Caco-2 (cell line): ENCODE results near the gene WDR26. TPM values are rescaled to one million over a fixed set of nuclear protein-coding genes. Genes with fewer than 3 reads are reported as not detected.

Experiments
- BruUV-seq: library from RNA; stranded (reverse); fragments of 400-500 nt; replicated peaks from 2 replicates; lab custom pipeline; 2021; lab: Mats Ljungman, UMichigan
- CTCF ChIA-PET: fragments of 300-600 bp; sonication (Branson Sonifier 250); formaldehyde crosslinking; loops from one replicate; lab custom pipeline; 2022; ENCODE audit warnings: antibody characterized with exemption; lab: Charles Lee
- POLR2A ChIA-PET: fragments of 300-600 bp; sonication (Branson Sonifier 250); formaldehyde crosslinking; loops from one replicate; lab custom pipeline; 2022; ENCODE audit warnings: antibody characterized with exemption; lab: Charles Lee
- DNase-seq, 2 experiments: peaks; one replicate each; pipeline versions ENCODE4 v3.0.0 to v3.0.0-alpha.2; 2020 to 2022
- H3K27me3 ChIP-seq: replicated peaks from 2 replicates; pipeline ENCODE4 v1.6.0; 2011; ENCODE audit warnings: low read length; ENCODE audit not compliant: control insufficient read depth, insufficient read depth
- H3K36me3 ChIP-seq: 2 replicates; pipeline ENCODE4 v1.5.1; 2011; ENCODE audit warnings: low read length; ENCODE audit not compliant: control insufficient read depth, insufficient read depth
- H3K4me1 ChIP-seq: fragments of 250-450 bp; sonication (Bioruptor Pico); 2 replicates; pipeline ENCODE4 v1.5.1; 2020; ENCODE audit warnings: mild to moderate bottlenecking
- H3K4me3 ChIP-seq: 2 replicates; pipeline ENCODE4 v1.5.1; 2011; ENCODE audit warnings: low read depth, mild to moderate bottlenecking, control low read depth, low read length
- H3K9me3 ChIP-seq: fragments of 250-450 bp; sonication (Bioruptor Pico); 2 replicates; pipeline ENCODE4 v1.5.1; 2020; ENCODE audit warnings: mild to moderate bottlenecking, moderate library complexity
- H3K27ac Mint-ChIP-seq: one replicate; pipeline ENCODE4 v1.8.0; 2022; ENCODE audit warnings: mixed read lengths; ENCODE audit not compliant: unreplicated experiment
- H3K27me3 Mint-ChIP-seq: one replicate; pipeline ENCODE4 v1.8.0; 2022; ENCODE audit warnings: mixed read lengths; ENCODE audit not compliant: insufficient read depth, unreplicated experiment
- H3K36me3 Mint-ChIP-seq: one replicate; pipeline ENCODE4 v1.8.0; 2022; ENCODE audit warnings: mild to moderate bottlenecking, mixed read lengths; ENCODE audit not compliant: insufficient read depth, unreplicated experiment
- H3K4me1 Mint-ChIP-seq: one replicate; pipeline ENCODE4 v1.8.0; 2022; ENCODE audit warnings: low read depth, mixed read lengths; ENCODE audit not compliant: unreplicated experiment
- H3K4me3 Mint-ChIP-seq: one replicate; pipeline ENCODE4 v1.8.0; 2022; ENCODE audit warnings: mild to moderate bottlenecking, moderate library complexity, mixed read lengths; ENCODE audit not compliant: unreplicated experiment
- H3K9me3 Mint-ChIP-seq: one replicate; pipeline ENCODE4 v1.8.0; 2022; ENCODE audit warnings: mixed read lengths; ENCODE audit not compliant: unreplicated experiment
- CTCF ChIP-seq, 2 experiments: fragments of 200-600 bp in 1 of 2; IDR thresholded peaks; 1 replicate in 1 of 2; 2 replicates in 1 of 2; pipeline versions ENCODE4 v1.5.1 to v1.8.0; 2011 to 2022; ENCODE audit warnings: antibody characterized with exemption in 1 of 2, control low read depth in 1 of 2, inconsistent platforms in 1 of 2, low read depth in 1 of 2, low read length in 1 of 2, mild to moderate bottlenecking in 1 of 2, moderate library complexity in 1 of 2; ENCODE audit not compliant: insufficient read depth in 1 of 2, severe bottlenecking in 1 of 2, unreplicated experiment in 1 of 2
- intact Hi-C: fragments of 100-400 bp; cut with micrococcal nuclease; formaldehyde crosslinking; loops from one replicate; pipeline ENCODE4 v1.10.0; 2022; ENCODE audit not compliant: unreplicated experiment
- total RNA-seq: library from RNA; stranded (reverse); gene quantifications from 2 replicates; pipeline ENCODE4 v1.2.3, GENCODE V29; 2022

The WDR26 gene
- total RNA-seq, 1 experiment from 2014 or later = 58.6 TPM

- POLR2A ChIA-PET = no interaction called here
These were observed 61.5 kb downstream of the WDR26 start for GRCh38 chr1:224373008-224373590.

GRCh38 chr1:224368409-224368808 is 66.2 kb downstream of the WDR26 start:
- ChIA-PET POLR2A (no interaction called here), CTCF (no interaction called here)
- no peak overlapping the region for H3K4me3 Mint-ChIP-seq
- peaks cover 83% of the 10 kb centered on the region for H3K36me3 Mint-ChIP-seq
- no TSS peak for BruUV-seq
- no peaks in the 10 kb centered on the region for H3K4me1 Mint-ChIP-seq
- H3K27ac Mint-ChIP-seq = no peak overlapping the region
- Histone ChIP-seq H3K4me1 (no peaks in the 10 kb centered on the region), H3K36me3 (peaks cover 2% of the 10 kb centered on the region; the same call in 1 of the 2 replicates), H3K27me3 (no peaks in the 10 kb centered on the region), H3K9me3 (no peaks in the 10 kb centered on the region), H3K4me3 (no peak overlapping the region)
- no peaks in the 10 kb centered on the region for H3K27me3 Mint-ChIP-seq
- no peak for DNase-seq
- intact Hi-C loops = no loop called here
- no peak for TF ChIP-seq CTCF (IDR thresholded peaks at IDR 0.05; ENCODE audit: insufficient read depth in 1 of 2, low read depth in 1 of 2, low read length in 1 of 2, severe bottlenecking in 1 of 2, unreplicated experiment in 1 of 2)
- no peaks in the 10 kb centered on the region for H3K9me3 Mint-ChIP-seq

More at GRCh38 chr1:224373008-224373590, 61.5 kb downstream of the WDR26 start:
- Mint-ChIP-seq H3K9me3 (no peaks in the 10 kb centered on the region), H3K27ac (no peak overlapping the region), H3K36me3 (peaks cover 89% of the 10 kb centered on the region), H3K27me3 (no peaks in the 10 kb centered on the region), H3K4me3 (no peak overlapping the region), H3K4me1 (peaks cover 4% of the 10 kb centered on the region)
- DNase-seq = no peak
- TF ChIP-seq CTCF (IDR thresholded peaks at IDR 0.05; ENCODE audit: insufficient read depth in 1 of 2, low read depth in 1 of 2, low read length in 1 of 2, severe bottlenecking in 1 of 2, unreplicated experiment in 1 of 2) = no peak
- Histone ChIP-seq H3K4me1 (no peaks in the 10 kb centered on the region), H3K36me3 (peaks cover 4% of the 10 kb centered on the region; the same call in 1 of the 2 replicates), H3K4me3 (no peak overlapping the region), H3K27me3 (no peaks in the 10 kb centered on the region), H3K9me3 (no peaks in the 10 kb centered on the region)
- CTCF ChIA-PET = no interaction called here
- no TSS peak for BruUV-seq
- intact Hi-C loops = no loop called here

- intact Hi-C loops = loop anchor here (10.0 kb wide), 1 partner anchor 96 kb away; no protein-coding TSS in a partner anchor
- no peak overlapping the region for H3K4me3 ChIP-seq
- ChIA-PET POLR2A (no interaction called here), CTCF (no interaction called here)
- no peaks in the 10 kb centered on the region for H3K36me3 ChIP-seq
- Mint-ChIP-seq H3K4me3 (no peak overlapping the region), H3K36me3 (peaks cover 45% of the 10 kb centered on the region), H3K9me3 (peaks cover 2% of the 10 kb centered on the region), H3K4me1 (peaks cover 18% of the 10 kb centered on the region), H3K27ac (no peak overlapping the region), H3K27me3 (no peaks in the 10 kb centered on the region)
- TF ChIP-seq CTCF (IDR thresholded peaks at IDR 0.05; ENCODE audit: insufficient read depth in 1 of 2, low read depth in 1 of 2, low read length in 1 of 2, severe bottlenecking in 1 of 2, unreplicated experiment in 1 of 2) = no peak
- no TSS peak for BruUV-seq
- no peaks in the 10 kb centered on the region for H3K9me3 ChIP-seq
- DNase-seq = no peak
- no peaks in the 10 kb centered on the region for H3K27me3 ChIP-seq
- 0 out of 2 replicates have a peak, but pooled peaks cover 4% of the 10 kb centered on the region for H3K4me1 ChIP-seq
These were observed 75.4 kb downstream of the WDR26 start for GRCh38 chr1:224359207-224359606.
